HG03159 (cell line): Measurements from ENCODE around the gene SELENOK.

Experiments used
- ATAC-seq: cut with Tn5 transposase; IDR thresholded peaks from one replicate; pipeline ENCODE4 v1.9.1; 2021; ENCODE audit warnings: mild to moderate bottlenecking, moderate library complexity; ENCODE audit not compliant: unreplicated experiment

The SELENOK gene

GRCh38 chr3:53884623-53885022 lies 7.0 kb downstream of the SELENOK start:
- ATAC-seq: no peak

- ATAC-seq: no peak
These were observed 8.7 kb downstream of the SELENOK start for GRCh38 chr3:53883008-53883407.

- peak; percentile 88 for ATAC-seq
These were observed 9.7 kb downstream of the SELENOK start, which contains the start of gene ACTR8 for GRCh38 chr3:53881691-53882593. Gene ACTR8, minus strand, starts transcription at chr3:53882152. Its CDS starts 51 bp downstream, at chr3:53882101.

GRCh38 chr3:53880396-53881345 lies 11.0 kb downstream of the SELENOK start:
- ATAC-seq: no peak

GRCh38 chr3:53865732-53866499 lies 25.7 kb downstream of the SELENOK start:
- no peak for ATAC-seq

- no peak for ATAC-seq
These were observed 28.5 kb downstream of the SELENOK start for GRCh38 chr3:53863145-53863544.

- no peak for ATAC-seq
These were observed 29.4 kb downstream of the SELENOK start for GRCh38 chr3:53862241-53862640.

GRCh38 chr3:53860196-53860595 lies 31.5 kb downstream of the SELENOK start:
- ATAC-seq: no peak

- ATAC-seq: no peak
These were observed 32.5 kb downstream of the SELENOK start for GRCh38 chr3:53859178-53859577.

- no peak for ATAC-seq
These were observed 33.4 kb downstream of the SELENOK start for GRCh38 chr3:53858096-53858741.

- no peak for ATAC-seq
These were observed 34.7 kb downstream of the SELENOK start for GRCh38 chr3:53856964-53857363.

GRCh38 chr3:53850895-53851294 lies 40.8 kb downstream of the SELENOK start:
- no peak for ATAC-seq

- ATAC-seq: no peak
These were observed 41.7 kb downstream of the SELENOK start for GRCh38 chr3:53849916-53850315.

- no peak for ATAC-seq
These were observed 44.9 kb downstream of the SELENOK start for GRCh38 chr3:53846851-53847155.

GRCh38 chr3:53846134-53846850 lies 45.4 kb downstream of the SELENOK start, which contains the start of the genes CHDH and IL17RB:
Gene CHDH, minus strand, starts transcription at chr3:53846419. Its CDS starts 22,411 bp downstream, at chr3:53824008.
Gene IL17RB, plus strand, starts transcription at chr3:53846568. Its CDS starts 21 bp downstream, at chr3:53846589.
- ATAC-seq: peak; percentile 43

GRCh38 chr3:53845881-53846133 lies 45.9 kb downstream of the SELENOK start:
- ATAC-seq: no peak

GRCh38 chr3:53845103-53845880 lies 46.4 kb downstream of the SELENOK start:
- ATAC-seq: peak; percentile 32

GRCh38 chr3:53844262-53845102 lies 47.2 kb downstream of the SELENOK start:
- no peak for ATAC-seq
